Left renal cortex interstitium (tissue), 4 donors: ENCODE results near the gene MAP1LC3C. TPM values are rescaled to one million over a fixed set of nuclear protein-coding genes. Genes with fewer than 3 reads are reported as not detected.
A peak's percentile ranks its signal among the peaks of the same experiment; 100 is the strongest.

Experiments
- DNase-seq, 4 donors: peaks; one replicate each; pipeline ENCODE4 v3.0.0-alpha.2; 2013; ENCODE audit warnings: low read depth in 4 of 4, low spot score in 2 of 4, missing footprints in 1 of 4
- polyA plus RNA-seq, 4 donors: library from polyadenylated mRNA; unstranded; fragments of 120-200 nt; gene quantifications; one replicate each; pipeline ENCODE4 v1.2.1, GENCODE V29; 2013; ENCODE audit not compliant: insufficient read length in 4 of 4

Gene MAP1LC3C
- polyA plus RNA-seq = 1 to 10 TPM in 3 of 4 donors, under 1 TPM in 1; 0.96 to 1.4 (median 1.1) TPM

DNA sequence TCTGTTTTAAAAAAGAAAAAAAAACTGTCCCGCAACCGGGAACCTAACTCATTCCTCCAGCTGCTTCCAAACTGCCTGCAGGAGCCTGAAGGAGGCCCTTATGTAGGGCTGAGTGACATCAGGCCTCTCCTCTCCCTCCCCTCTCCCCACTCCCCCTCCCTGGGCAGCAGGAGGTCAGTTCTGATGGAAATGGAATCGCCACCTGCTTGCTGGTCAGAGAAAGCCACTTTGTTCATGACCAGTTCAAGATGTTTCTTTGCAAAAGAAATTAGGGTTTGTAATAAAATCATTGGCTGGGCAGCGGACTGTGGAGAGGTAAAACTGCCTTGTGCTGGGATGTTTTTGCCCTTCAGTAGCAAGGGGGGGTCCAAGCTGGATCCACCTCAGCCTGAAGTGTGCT is at the start of gene MAP1LC3C:
Gene MAP1LC3C (minus strand): TSS at position 73 of the 400 bp plus-strand sequence. CDS start 90 bp downstream, outside the sequence.
- DNase-seq = no peak

DNA sequence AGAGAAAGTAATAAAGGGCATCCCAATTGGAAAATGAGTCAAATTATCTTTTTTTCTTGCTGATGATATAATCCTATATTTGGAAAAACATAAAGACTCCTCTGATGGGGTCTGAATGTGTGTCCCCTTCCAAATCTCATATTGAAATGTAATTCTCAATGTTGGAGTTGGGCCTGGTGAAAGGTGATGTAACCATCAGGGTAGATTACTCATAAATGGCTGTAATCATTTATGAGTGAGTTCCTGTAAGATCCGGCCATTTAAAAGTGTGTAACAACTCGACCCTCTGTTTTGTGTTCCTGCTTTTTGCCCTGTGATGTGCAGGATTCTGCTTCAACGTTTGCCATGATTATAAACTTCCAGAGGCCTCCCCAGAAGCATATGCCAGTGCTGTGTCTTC is 44.3 kb upstream of the MAP1LC3C start:
- no peak for DNase-seq

DNA sequence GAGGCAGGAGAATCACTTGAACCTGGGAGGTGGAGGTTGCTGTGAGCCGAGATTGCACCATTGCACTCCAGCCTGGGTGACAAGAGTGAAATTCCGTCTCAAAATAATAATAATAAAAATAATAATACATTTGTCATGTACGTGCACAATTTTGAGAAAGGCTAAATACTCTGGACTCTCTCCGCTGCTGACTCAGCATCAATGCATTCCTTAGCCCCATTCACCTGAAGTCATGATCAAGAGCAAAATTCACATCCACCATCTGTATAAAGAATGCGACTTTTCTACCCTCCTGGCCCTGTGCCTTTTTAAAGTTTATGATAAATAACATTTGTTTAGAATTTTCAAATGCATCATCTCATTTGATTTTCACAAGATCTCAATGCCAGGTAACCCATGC is 35.5 kb upstream of the MAP1LC3C start:
- DNase-seq = no peak

DNA sequence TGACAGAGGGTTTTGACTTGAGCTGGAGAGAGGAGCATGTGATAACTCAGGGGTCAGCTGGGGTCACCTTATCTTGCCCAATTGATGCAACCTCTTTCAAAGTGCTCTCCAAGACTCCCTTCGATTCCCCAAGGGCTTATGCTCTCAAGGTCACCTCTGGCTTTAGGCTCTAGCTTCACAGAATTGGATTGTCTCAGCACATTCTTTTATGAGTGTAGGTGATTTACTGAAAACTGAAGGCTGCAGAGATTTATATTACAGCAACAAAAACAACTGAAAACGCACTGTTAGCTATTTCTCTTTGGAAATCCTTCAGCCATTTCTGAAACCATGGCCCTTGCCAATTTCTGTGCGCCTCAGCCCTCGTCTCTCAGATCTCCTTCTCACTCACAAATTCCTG is 34.5 kb upstream of the MAP1LC3C start:
- peak in 1 of 4 donors; percentile 13 for DNase-seq

DNA sequence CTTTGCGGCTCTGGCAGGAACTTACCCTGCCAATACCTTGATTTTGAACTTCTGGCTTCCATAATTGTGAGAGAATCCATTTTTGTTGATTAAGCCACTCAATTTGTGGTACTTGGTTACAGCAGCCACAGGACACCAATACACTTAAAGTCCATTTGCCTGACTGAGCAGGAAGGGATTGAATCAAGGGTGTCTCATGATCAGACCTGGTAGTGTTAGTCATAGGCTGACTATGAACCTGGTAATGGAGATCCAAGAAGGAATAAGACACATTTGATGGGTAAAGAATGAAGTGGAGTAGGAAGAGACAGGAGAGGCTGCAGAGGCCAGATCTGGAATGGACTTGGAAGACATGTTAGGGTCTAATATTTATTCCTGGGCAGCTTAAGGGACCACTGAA is 31.2 kb upstream of the MAP1LC3C start:
- no peak for DNase-seq

DNA sequence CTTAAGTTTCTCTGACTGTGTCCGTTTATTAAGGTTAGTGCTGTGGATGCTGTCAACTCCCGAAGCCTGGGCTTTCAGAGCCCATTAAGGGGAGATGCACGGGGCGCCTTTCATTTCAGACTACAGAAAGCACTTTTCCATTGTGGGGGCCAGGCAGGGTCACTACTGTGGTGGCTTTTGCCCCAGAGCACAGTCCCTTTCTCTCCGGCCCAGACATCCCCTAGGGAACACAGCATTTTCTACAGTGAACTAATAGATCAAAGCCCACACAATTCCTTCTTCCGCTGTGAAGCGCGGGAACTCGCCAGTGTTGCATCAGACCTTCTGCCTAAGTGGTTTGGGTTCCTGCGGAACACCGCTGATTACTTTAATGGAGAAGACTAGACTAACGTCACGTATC is 26.8 kb upstream of the MAP1LC3C start:
- no peak for DNase-seq

DNA sequence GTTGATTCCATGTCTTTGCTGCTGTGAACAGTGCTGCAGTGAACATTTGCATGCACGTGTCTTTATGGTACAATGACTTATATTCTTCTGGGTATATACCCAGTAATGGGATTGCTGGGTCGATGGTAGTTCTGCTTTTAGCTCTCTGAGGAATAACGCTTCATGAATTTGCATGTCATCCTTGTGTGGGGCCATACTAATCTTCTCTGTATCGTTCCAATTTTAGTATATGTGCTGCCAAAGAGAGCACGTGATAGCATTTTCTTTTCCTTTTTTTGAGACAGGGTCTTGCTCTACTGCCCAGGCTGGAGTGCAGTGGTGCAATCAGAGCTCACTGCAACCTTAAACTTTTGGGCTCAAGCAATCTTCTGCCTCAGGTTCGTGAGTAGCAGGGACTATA is 24.9 kb upstream of the MAP1LC3C start:
- no peak for DNase-seq

DNA sequence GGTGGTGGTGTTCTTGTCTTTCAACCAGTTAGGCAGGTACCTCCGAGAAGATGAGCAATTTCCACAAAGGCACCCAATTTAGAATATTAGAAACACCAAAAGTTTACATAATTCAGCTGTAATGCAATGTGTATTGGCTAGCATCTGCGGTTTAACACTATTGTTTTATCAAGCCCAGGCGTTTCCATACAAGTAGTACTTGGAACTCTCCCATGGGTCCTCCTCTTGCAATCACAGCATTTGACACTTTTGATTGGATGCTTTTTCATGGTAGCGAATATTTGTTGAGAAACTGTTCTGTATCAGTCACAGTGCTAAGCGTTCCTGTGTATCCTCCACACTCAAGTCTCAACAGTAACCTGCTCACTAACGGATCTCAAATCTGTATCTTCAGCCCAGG is 20.1 kb upstream of the MAP1LC3C start:
- no peak for DNase-seq

DNA sequence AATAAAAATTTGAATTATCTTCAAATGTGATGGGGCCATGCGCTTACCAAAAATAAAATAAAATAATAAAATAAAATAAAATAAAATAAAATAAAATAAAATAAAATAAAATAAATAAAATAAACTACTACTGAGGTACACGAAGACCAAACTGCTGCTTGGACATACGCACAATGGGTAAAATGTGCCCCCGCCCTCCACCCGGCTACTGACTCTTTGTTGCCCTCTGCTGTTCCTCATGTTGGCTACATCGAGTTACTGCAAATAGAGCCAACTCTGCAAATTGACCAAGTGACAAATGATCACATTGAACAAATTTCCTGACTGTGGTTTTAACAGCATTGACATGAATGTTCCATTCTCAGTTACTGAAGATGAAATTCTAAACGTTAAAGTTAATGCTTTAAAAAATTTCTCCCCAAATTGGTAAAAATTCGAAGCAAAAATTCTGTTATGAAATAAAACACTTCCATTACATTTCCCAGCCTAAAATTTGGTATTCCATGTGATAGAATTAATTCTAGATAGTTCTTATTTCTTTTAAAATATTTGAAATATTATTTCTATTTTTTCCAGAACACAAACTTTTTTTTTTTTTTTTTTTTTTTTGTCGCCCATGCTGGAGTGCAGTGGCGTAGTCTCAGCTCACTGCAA is 18.8 kb upstream of the MAP1LC3C start:
- DNase-seq = no peak

DNA sequence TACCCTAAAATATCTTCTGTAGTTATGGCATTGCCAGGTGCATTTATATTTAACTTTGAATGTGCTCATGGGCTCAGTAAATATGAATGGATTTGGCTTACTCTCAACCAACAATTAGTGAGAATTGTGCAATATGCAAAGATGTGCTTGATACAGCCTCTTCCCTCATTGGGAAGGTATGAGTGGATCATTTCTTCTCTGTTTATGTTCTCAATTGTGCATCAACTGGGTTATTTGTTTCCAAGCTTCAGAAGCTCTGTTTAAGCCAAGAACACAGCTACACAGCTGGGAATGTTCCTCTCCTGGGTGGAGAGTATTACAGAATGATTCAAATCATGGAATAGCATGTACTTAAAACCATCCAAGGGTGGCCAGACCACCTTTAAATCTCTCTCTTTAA is 17.6 kb upstream of the MAP1LC3C start:
- DNase-seq = no peak

DNA sequence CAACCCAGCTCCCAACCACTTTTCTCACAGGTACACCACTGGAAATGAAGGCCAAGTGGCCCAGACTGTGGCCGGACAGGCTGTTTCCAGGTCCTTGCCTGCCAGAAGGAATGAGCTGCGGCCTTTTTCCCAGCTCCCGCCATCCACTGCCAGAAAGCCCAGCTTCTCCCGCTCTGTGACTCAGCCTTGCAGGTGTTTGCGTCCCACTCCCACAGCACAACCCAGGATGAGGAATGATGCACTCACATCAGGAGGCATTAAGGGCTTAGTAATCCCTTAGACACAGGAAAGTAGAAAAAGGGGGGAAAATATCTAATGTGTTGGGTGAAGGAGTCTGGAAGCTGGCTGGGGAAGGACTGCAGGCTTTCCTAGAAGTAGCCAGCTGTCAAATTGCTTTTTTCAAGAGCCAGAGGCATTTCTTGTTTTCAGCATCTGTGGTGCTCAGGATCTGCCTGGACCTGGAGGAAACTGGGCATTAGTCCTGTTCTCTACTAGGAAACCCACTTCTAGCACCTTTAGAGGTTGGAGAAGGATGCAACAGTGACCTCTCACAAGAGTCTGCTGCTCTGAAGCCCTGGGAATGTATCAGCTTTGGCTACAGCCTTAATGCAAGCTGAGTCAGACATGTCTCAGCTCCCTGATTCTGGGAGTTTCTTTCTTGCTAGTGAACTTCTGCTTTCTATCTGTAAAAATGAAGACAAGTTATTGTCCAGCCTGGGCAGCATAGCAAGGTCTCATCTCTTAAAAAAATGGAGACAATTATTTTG is 13.2 kb upstream of the MAP1LC3C start:
- DNase-seq = no peak

DNA sequence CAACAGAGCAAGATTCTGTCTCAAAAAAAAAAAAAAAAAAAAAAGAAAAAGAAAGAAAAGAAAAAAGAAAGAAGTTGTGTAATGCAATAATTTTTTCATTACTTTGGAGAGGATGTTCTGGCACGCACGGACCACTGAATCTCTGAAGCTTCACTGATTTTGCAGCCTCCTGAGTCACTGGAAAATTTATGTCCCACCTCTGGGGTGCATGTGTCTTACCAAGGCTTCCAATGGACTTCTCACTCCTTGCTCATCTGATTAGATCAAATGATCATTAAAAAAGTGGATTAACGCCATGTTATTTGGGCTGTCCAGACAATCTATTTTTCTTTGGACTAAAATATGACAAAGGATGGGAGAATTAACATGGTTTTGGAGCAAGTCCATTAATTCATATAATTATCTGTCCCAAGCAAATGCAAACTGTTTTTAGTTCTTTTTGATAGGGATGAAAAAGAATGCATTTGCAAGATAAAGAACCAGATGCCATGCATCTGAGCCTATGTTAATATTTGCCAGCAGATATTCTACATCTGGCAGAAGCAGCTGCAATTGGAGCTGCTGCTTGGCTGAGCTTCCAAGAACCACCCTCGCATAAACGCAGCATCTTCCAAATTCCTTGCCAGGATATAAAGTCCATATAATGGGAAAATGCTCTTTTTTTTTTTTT is 10.1 kb upstream of the MAP1LC3C start:
- DNase-seq = no peak

DNA sequence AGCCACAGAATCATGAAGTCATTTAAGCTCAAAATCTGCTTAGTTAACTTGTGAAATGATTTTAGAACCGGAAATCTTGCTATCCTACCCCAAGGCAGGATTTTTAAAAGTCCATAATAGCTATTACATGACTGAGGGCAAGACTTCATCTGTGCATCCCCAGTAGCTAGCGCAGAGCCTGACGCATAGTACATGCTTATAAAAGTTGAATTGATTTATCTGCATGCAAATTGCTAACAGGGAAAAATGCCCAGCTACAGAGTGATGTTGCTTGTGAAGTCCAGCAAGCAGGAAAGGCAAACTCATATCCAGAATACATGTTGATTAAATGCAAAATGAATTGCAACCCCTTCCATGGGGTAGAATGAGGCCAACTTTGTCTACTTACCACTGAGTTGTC is 8.1 kb upstream of the MAP1LC3C start:
- DNase-seq = no peak

DNA sequence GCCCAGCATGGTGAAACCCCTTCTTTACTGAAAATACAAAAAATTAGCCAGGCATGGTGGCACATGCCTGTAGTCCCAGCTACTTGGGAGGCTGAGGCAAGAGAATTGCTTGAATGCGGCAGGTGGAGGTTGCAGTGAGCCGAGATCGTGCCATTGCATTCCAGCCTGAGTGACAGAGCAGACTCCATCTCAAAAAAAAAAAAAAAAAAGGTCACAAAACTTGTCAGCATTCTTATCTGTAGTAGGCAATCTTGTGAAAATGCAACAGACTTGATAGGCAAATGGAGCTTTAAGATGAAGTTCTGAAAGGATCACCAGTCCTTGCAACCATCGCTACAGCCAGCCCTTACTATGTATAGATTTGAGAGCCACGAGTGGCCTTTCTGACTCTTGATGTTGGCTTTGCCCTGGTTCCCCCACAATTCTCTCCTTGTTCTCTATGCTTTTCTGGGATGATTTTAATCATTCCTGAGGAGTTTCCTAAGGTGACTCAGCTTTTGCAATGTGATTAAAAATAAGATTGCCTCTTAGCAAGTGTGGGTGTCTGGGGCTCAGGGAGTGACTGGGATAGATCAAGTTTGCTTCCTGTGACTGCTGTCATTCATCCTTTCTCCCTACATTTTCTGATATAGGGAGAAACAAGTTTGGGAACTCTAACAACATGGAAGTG is 7.1 kb upstream of the MAP1LC3C start:
- no peak for DNase-seq

DNA sequence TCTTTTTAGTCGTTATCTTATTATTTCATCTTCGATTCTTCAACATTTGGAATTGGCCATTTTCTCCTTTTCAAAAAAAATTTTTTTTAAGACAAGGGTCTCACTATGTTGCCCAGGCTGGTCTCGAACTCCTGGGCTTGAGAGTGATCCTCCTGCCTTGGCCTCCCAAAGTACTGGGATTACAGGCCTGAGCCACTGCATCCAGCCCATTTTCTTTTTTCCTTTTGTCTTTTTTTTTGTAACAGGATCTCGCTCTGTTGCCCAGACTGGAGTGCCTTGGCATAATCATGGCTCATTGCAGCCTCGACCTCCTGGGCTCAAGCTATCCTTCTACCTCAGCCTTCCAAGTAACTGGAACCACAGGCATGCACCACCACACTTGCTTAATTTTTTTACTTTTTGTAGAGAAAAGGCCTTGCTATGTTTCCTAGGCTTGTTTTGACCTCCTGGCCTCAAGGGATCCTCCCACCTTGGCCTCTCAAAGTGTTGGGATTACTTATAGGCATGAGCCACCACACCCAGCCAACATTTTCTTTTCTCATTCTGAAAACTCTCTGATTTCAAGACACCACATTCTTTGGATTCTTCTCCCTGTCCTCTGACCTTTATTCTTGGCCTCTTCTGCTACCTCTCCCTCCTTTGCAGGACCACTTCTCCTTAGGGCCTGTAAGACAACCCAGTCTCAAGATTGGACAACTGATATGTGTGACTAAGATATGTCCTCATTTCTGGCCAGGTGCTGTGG is 6.0 kb upstream of the MAP1LC3C start:
- DNase-seq = no peak

DNA sequence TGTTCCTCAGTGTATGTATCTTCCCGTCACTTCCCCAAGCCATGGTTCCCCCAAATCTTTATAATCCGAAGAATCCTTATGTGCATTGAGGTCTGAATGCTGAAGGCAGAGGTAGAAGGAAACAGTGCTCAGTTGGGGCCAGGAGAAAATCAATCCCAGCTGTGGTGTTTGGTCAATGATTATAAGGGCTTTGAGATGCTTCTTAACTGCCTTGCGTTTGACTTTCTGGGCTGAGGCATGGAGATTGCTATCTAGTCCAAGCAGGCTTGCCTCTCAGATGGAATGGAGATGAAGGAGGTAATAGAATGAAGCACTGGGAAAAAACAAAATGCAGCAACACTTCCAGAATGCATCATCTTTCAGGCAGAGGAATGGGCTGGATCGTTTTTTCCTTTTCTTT is 3.6 kb upstream of the MAP1LC3C start:
- DNase-seq = no peak

DNA sequence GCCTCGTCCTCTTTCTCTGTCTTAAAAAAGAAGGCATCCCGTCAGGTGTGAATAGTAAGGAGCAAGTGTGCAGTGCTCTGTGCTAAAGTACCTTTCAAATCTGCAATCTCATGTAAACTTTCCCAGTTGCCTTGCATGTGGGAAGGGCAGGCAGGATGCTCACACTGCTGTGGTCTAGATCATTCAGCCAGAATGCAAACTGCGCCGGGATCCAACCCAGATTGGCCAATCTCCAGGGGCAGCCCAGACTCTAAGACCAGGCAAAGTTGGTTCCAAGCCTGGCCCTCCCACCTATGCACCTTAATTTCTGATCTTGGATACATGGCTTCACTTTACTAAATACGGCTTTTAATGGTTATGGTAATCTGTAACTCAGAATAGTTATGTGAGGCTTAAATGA is 3.2 kb upstream of the MAP1LC3C start:
- DNase-seq = no peak

DNA sequence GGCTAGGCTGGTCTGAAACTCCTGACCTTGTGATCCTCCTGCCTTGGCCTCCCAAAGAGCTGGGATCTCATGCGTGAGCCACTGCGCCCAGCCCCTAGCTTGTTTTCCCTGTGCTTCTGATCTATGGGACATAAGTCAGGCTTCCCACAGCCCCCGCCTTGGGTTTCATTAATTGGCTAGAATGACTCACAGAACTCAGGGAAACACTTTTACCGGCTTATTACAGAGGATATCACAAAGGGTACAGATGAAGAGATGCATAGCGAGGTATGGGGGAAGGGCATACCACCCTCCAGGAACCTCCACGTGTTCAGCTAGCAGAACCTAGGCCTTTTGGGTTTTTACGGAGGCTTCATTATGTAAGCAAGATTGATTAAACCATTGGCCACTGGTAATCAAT is 1.5 kb upstream of the MAP1LC3C start:
- no peak for DNase-seq

DNA sequence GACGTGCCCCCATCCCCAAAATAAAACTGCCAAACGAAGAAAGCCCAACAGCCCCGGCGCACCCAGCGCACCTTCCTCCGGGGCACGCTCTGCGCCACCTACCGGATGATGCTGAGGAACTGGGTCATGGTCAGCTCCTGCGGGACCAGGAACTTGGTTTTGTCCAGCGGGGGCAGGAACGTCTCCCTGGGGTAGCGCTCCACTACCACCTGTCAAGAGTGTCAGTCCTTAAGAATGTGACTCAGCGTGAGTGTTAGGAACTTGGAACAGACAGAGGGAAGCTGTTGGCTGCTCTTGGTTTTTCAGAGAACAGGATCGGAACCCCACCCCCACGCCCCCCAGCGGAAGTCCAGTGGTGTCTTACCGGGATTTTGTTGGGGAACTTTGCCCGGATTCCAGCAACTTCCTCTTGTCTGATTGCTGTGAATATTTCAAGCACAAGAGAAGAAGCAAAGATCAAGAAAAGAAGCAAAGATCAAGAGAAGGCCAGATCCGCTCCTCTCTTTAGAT is 431 bp downstream of the MAP1LC3C start:
- peak in 2 of 4 donors; percentile 44 to 55 for DNase-seq

DNA sequence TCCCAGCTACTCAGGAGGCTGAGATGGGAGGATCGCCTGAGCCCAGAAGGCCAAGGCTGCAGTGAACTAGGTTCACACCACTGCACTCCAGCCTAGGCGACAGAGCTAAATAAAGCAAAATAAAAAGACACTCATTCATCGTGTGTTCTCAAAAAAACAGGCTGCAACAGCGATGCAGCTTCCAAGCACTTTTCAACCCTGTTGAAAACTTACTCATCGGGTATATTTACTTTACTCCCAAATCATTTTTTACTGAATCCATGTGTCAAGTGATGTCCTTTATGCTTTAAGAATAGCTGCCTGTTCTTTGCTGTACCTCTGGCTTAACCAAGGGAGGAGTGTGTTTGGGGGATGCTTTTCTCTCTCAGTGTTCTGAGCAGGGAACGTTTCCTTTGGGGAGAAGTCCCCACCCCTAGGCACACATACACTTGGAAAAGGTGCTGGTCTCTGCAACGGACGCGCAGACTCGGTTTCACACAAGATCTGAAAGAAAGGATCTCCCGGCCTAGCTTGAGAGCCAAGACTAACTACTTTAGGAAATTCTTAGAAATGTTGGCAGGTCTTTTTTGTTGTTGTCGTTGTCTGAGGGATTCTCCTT is 1.4 kb downstream of the MAP1LC3C start:
- no peak for DNase-seq
